Neural crest cell (in vitro differentiated cells): ENCODE results near the gene POLR3G. TPM values are rescaled to one million over a fixed set of nuclear protein-coding genes. Genes with fewer than 3 reads are reported as not detected.

Experiments
- DNase-seq: peaks from one replicate; pipeline ENCODE4 v3.0.0; 2021; ENCODE audit warnings: low read depth, mixed read lengths, low spot score
- H3K27ac Mint-ChIP-seq: one replicate; pipeline ENCODE4 v1.8.0; 2021; ENCODE audit warnings: mild to moderate bottlenecking, mixed read lengths; ENCODE audit not compliant: unreplicated experiment
- H3K27me3 Mint-ChIP-seq: 2 replicates; pipeline ENCODE4 v1.8.0; 2021; ENCODE audit warnings: low read depth, mild to moderate bottlenecking, mixed read lengths
- H3K36me3 Mint-ChIP-seq: 2 replicates; pipeline ENCODE4 v1.8.0; 2021; ENCODE audit warnings: low read depth, mild to moderate bottlenecking, mixed read lengths
- H3K4me1 Mint-ChIP-seq: 2 replicates; pipeline ENCODE4 v1.8.0; 2021; ENCODE audit warnings: mixed read lengths
- H3K4me3 Mint-ChIP-seq: one replicate; pipeline ENCODE4 v1.8.0; 2021; ENCODE audit warnings: mild to moderate bottlenecking, mixed read lengths
- H3K9me3 Mint-ChIP-seq: 2 replicates; pipeline ENCODE4 v1.8.0; 2021; ENCODE audit warnings: mixed read lengths
- total RNA-seq: library from RNA; stranded (reverse); gene quantifications from 2 replicates; pipeline ENCODE4 v1.2.1, GENCODE V29; 2021
- TF ChIP-seq, protein P1 (sequence below): fragments of 200-600 bp; sonication (generic); conservative IDR thresholded peaks from 2 replicates; pipeline ENCODE4 v1.5.0; 2021; ENCODE audit warnings: antibody characterized with exemption, mild to moderate bottlenecking

POLR3G gene
- total RNA-seq, 1 donor from 2014 or later: 12.1 TPM

- Mint-ChIP-seq H3K27ac (peak within 1 kb of the TSS; percentile 64), H3K4me3 (peak within 1 kb of the TSS; percentile 94), H3K4me1 (peaks cover 61% of the 10 kb centered on the region), H3K9me3 (no peaks in the 10 kb centered on the region), H3K27me3 (peaks cover 50% of the 10 kb centered on the region), H3K36me3 (no peaks in the 10 kb centered on the region)
- TF ChIP-seq, protein P1, sequence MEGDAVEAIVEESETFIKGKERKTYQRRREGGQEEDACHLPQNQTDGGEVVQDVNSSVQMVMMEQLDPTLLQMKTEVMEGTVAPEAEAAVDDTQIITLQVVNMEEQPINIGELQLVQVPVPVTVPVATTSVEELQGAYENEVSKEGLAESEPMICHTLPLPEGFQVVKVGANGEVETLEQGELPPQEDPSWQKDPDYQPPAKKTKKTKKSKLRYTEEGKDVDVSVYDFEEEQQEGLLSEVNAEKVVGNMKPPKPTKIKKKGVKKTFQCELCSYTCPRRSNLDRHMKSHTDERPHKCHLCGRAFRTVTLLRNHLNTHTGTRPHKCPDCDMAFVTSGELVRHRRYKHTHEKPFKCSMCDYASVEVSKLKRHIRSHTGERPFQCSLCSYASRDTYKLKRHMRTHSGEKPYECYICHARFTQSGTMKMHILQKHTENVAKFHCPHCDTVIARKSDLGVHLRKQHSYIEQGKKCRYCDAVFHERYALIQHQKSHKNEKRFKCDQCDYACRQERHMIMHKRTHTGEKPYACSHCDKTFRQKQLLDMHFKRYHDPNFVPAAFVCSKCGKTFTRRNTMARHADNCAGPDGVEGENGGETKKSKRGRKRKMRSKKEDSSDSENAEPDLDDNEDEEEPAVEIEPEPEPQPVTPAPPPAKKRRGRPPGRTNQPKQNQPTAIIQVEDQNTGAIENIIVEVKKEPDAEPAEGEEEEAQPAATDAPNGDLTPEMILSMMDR: no peak
- peak; percentile 85 for DNase-seq
Measured at GRCh38 chr5:90558344-90559192, 83.9 kb downstream of the POLR3G start, which contains the start of gene ADGRV1. TSS of gene ADGRV1 (plus strand) at chr5:90558797. CDS start at chr5:90558896, 99 bp downstream.

DNA sequence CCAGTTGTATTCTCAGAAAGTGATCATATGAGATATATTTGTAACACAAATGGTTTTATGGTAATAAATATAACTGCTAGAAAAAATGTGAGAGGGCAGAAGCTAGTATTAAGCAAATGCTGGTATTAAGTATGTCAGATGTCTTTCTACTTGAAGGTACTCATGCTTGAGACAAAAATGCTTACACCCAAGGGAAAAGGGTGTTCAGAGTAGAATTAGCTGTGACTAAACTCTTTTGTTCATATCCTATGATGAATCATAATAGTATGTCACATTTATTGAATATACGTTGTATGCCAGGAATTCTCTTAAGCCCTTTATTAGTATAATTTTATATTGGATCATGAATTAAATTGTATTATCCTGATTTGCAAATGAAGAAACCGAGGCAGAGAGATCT, 86.1 kb downstream of the POLR3G start:
- no peak overlapping the region for H3K4me3 Mint-ChIP-seq
- H3K4me1 Mint-ChIP-seq: peaks cover 48% of the 10 kb centered on the region
- H3K36me3 Mint-ChIP-seq: peaks cover 3% of the 10 kb centered on the region
- no peaks in the 10 kb centered on the region for H3K9me3 Mint-ChIP-seq
- no peak for DNase-seq
- H3K27me3 Mint-ChIP-seq: peaks cover 42% of the 10 kb centered on the region
- H3K27ac Mint-ChIP-seq: no peak overlapping the region
- TF ChIP-seq, protein P1: no peak

- DNase-seq: no peak
- no peaks in the 10 kb centered on the region for H3K9me3 Mint-ChIP-seq
- H3K27me3 Mint-ChIP-seq: peaks cover 32% of the 10 kb centered on the region
- peak overlapping the region; percentile 73 for H3K4me3 Mint-ChIP-seq
- H3K36me3 Mint-ChIP-seq: peaks cover 5% of the 10 kb centered on the region
- TF ChIP-seq, protein P1: no peak
- H3K27ac Mint-ChIP-seq: no peak overlapping the region
- peaks cover 48% of the 10 kb centered on the region for H3K4me1 Mint-ChIP-seq
Measured at GRCh38 chr5:90561766-90562165, 87.1 kb downstream of the POLR3G start.

DNA sequence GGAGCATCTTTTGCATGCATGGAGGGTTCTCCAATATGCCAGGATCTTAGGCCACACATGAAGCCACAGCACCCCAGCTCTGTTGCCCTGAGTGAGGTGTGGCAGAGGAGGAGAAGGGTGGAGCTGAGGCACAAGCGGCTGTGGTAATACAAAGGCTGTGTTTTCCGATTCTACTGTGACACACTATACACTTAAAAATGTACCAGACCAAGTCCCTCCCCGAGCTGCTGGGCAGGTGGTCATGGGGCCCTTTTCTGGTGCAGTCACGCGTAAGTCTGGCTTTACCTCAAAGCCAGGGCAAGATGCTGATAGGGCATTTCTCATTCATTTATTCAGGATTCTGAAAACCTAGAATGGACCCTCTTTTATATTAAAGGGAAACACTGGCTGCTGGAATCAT, 87.7 kb downstream of the POLR3G start:
- H3K9me3 Mint-ChIP-seq: no peaks in the 10 kb centered on the region
- H3K36me3 Mint-ChIP-seq: peaks cover 11% of the 10 kb centered on the region
- TF ChIP-seq, protein P1: no peak
- no peak for DNase-seq
- peak overlapping the region; percentile 73 for H3K4me3 Mint-ChIP-seq
- H3K27me3 Mint-ChIP-seq: peaks cover 26% of the 10 kb centered on the region
- no peak overlapping the region for H3K27ac Mint-ChIP-seq
- peaks cover 46% of the 10 kb centered on the region for H3K4me1 Mint-ChIP-seq

DNA sequence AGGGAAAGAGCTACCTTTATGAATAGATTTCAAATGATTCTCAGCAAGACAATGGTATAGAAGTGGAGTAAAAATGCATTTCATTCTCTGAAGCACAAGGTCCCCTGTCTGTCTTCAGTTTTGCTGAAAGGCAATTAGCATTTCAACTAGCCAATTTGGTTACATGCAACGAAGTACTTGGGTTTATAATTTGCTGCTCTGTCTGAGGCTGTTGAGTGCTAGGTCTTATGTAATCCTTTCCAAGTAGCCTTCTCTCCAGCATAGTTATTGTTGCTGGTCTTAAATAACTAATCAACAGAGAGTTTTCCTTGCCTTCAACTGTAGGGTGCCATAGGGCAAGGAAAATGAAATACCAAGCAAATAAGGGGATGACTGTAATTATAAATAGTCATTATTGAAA, 88.4 kb downstream of the POLR3G start:
- Mint-ChIP-seq H3K36me3 (peaks cover 14% of the 10 kb centered on the region), H3K27ac (no peak overlapping the region), H3K9me3 (peaks cover 2% of the 10 kb centered on the region), H3K4me3 (no peak overlapping the region), H3K27me3 (peaks cover 19% of the 10 kb centered on the region), H3K4me1 (peaks cover 38% of the 10 kb centered on the region)
- TF ChIP-seq, protein P1: no peak
- no peak for DNase-seq

Other genes starting within 250 kb of the POLR3G start
- 32.9 and 44.0 TPM in 2 replicates for gene CETN3, start 65.1 kb upstream of the POLR3G start, total RNA-seq
- gene MBLAC2, start 93 bp upstream of the POLR3G start, total RNA-seq: 6.6 and 7.3 TPM in 2 replicates
- 12.0 and 12.1 TPM in 2 replicates for gene LYSMD3, start 54.7 kb downstream of the POLR3G start, total RNA-seq
- gene ADGRV1, start 83.9 kb downstream of the POLR3G start, total RNA-seq: 43.4 and 45.0 TPM in 2 replicates